COR-L47 (cell line): ENCODE data around the gene EVPL.
"Not testable (repeated sequence)": the region's sequence is repeated elsewhere in the genome, so short reads cannot be mapped to it uniquely, and the experiment has no call there.

ENCODE experiments used
- DNase-seq: peaks from one replicate; lab custom pipeline; 2025; lab: John Stamatoyannopoulos, UW

EVPL gene

GRCh38 chr17:76048025-76048605 lies 21.0 kb upstream of the EVPL start:
- DNase-seq: no peak

- DNase-seq: no peak
Measured at GRCh38 chr17:76046064-76046463, 19.0 kb upstream of the EVPL start.

- not testable (repeated sequence) for DNase-seq
Measured at GRCh38 chr17:76044475-76045007, 17.4 kb upstream of the EVPL start.

- not testable (repeated sequence) for DNase-seq
Measured at GRCh38 chr17:76042868-76043267, 15.8 kb upstream of the EVPL start.

GRCh38 chr17:76040376-76040775 lies 13.3 kb upstream of the EVPL start:
- DNase-seq: no peak

GRCh38 chr17:76039121-76039520 lies 12.0 kb upstream of the EVPL start:
- DNase-seq: no peak

- DNase-seq: no peak
Measured at GRCh38 chr17:76038050-76038449, 10.9 kb upstream of the EVPL start.

- no peak for DNase-seq
Measured at GRCh38 chr17:76036497-76037261, 9.6 kb upstream of the EVPL start.

GRCh38 chr17:76034428-76035350 lies 7.6 kb upstream of the EVPL start:
- no peak for DNase-seq

- no peak for DNase-seq
Measured at GRCh38 chr17:76033139-76033538, 6.0 kb upstream of the EVPL start.

GRCh38 chr17:76032780-76033108 lies 5.6 kb upstream of the EVPL start:
- DNase-seq: no peak

GRCh38 chr17:76032073-76032779 lies 5.1 kb upstream of the EVPL start:
- peak; percentile 91 for DNase-seq

- DNase-seq: no peak
Measured at GRCh38 chr17:76026714-76027158, 370 bp downstream of the EVPL start.

GRCh38 chr17:76025294-76025693 lies 1.8 kb downstream of the EVPL start:
- DNase-seq: no peak

- DNase-seq: no peak
Measured at GRCh38 chr17:76024353-76024752, 2.8 kb downstream of the EVPL start.

- no peak for DNase-seq
Measured at GRCh38 chr17:76023900-76024237, 3.2 kb downstream of the EVPL start.

- DNase-seq: no peak
Measured at GRCh38 chr17:76022973-76023899, 3.9 kb downstream of the EVPL start.

- no peak for DNase-seq
Measured at GRCh38 chr17:76022285-76022684, 4.8 kb downstream of the EVPL start.

GRCh38 chr17:76019833-76020467 lies 7.2 kb downstream of the EVPL start:
- no peak for DNase-seq

GRCh38 chr17:76018801-76019200 lies 8.3 kb downstream of the EVPL start:
- DNase-seq: no peak

GRCh38 chr17:76018340-76018680 lies 8.8 kb downstream of the EVPL start:
- no peak for DNase-seq
